ENCODE measurements around the gene FHAD1. TPM values are rescaled to one million over a fixed set of nuclear protein-coding genes. Genes with fewer than 3 reads are reported as not detected.

Gene FHAD1
- total RNA-seq = 1 to 10 TPM in 1 of 4 donors, under 1 TPM in 1, not detected in 2; 0.95 to 1.7 TPM

GRCh38 chr1:15246960-15247614 is at the start of gene FHAD1:
FHAD1 (plus strand) TSS chr1:15247223; CDS start chr1:15251785, 4,562 bp downstream.
- Histone ChIP-seq H3K27ac (peak within 1 kb of the TSS in 2 of 4 donors; percentile 9 to 38), H3K36me3 (no peaks in the 10 kb centered on the region), H3K4me3 (peak within 1 kb of the TSS; percentile 27 to 59 (median 46)), H3K4me1 (peaks cover 0 to 20% (median 3%) of the 10 kb centered on the region in 4 donors), H3K27me3 (no peaks in the 10 kb centered on the region), H3K9me3 (no peaks in the 10 kb centered on the region)
- no peak for TF ChIP-seq POLR2A (IDR thresholded peaks at IDR 0.05)
- TF ChIP-seq CTCF (IDR thresholded peaks at IDR 0.05) = no peak
- DNase-seq = peak; percentile 22 to 71 (median 69)

GRCh38 chr1:15197591-15198447 is 49.2 kb upstream of the FHAD1 start:
- H3K9me3 ChIP-seq = no peaks in the 10 kb centered on the region
- H3K27ac ChIP-seq = peak overlapping the region in 3 of 4 donors; percentile 43 to 84 (median 71)
- no peak for TF ChIP-seq CTCF (IDR thresholded peaks at IDR 0.05)
- TF ChIP-seq POLR2A (IDR thresholded peaks at IDR 0.05) = no peak
- peaks cover 0 to 53% (median 1%) of the 10 kb centered on the region in 4 donors for H3K4me1 ChIP-seq
- no peaks in the 10 kb centered on the region for H3K27me3 ChIP-seq
- DNase-seq = no peak
- H3K36me3 ChIP-seq = no peaks in the 10 kb centered on the region
- peak overlapping the region in 1 of 4 donors; percentile 3 for H3K4me3 ChIP-seq

- Histone ChIP-seq H3K27me3 (no peaks in the 10 kb centered on the region), H3K36me3 (no peaks in the 10 kb centered on the region), H3K4me3 (no peak overlapping the region), H3K9me3 (no peaks in the 10 kb centered on the region), H3K4me1 (peaks cover 0 to 61% (median 2%) of the 10 kb centered on the region in 4 donors), H3K27ac (peak overlapping the region in 1 of 4 donors; percentile 84)
- DNase-seq = no peak
- TF ChIP-seq POLR2A (IDR thresholded peaks at IDR 0.05) = no peak
- no peak for TF ChIP-seq CTCF (IDR thresholded peaks at IDR 0.05)
These were observed 48.3 kb upstream of the FHAD1 start for GRCh38 chr1:15198684-15199083.

GRCh38 chr1:15201221-15201620 is 45.8 kb upstream of the FHAD1 start:
- Histone ChIP-seq H3K36me3 (no peaks in the 10 kb centered on the region), H3K27ac (peak overlapping the region in 3 of 4 donors; percentile 49 to 90 (median 89)), H3K4me3 (peak overlapping the region in 1 of 4 donors; percentile 23), H3K9me3 (no peaks in the 10 kb centered on the region), H3K27me3 (no peaks in the 10 kb centered on the region), H3K4me1 (peaks cover 0 to 62% (median 2%) of the 10 kb centered on the region in 4 donors)
- DNase-seq = no peak
- TF ChIP-seq POLR2A (IDR thresholded peaks at IDR 0.05) (no peak), CTCF (IDR thresholded peaks at IDR 0.05) (no peak)

- TF ChIP-seq CTCF (IDR thresholded peaks at IDR 0.05) (peak in 3 of 6 experiments; percentile 44 to 63 (median 45)), POLR2A (IDR thresholded peaks at IDR 0.05) (peak in 1 of 2 donors; percentile 14)
- DNase-seq = peak in 2 of 3 donors; percentile 78 to 79
- Histone ChIP-seq H3K4me1 (peaks cover 0 to 54% (median 2%) of the 10 kb centered on the region in 4 donors), H3K27me3 (no peaks in the 10 kb centered on the region), H3K9me3 (no peaks in the 10 kb centered on the region), H3K36me3 (no peaks in the 10 kb centered on the region), H3K27ac (peak overlapping the region in 3 of 4 donors; percentile 49 to 90 (median 80)), H3K4me3 (peak overlapping the region in 1 of 4 donors; percentile 23)
These were observed 45.0 kb upstream of the FHAD1 start for GRCh38 chr1:15201849-15202551.

Data from Peyer's patch (tissue), 4 donors.